AG10803 (cell line): Measurements from ENCODE around the gene IL6R.

Source experiments
- DNase-seq: peaks from one replicate; pipeline ENCODE4 v3.0.0; 2010; ENCODE audit warnings: low read depth
- H3K4me3 ChIP-seq: 2 replicates; pipeline ENCODE4 v1.5.1; 2011; ENCODE audit warnings: mild to moderate bottlenecking, low read length, control low read depth
- CTCF ChIP-seq: conservative IDR thresholded peaks from 2 replicates; pipeline ENCODE4 v1.5.1; 2011; ENCODE audit warnings: mild to moderate bottlenecking, low read length, control low read depth, inconsistent platforms

The IL6R gene

GRCh38 chr1:154416471-154417337 is 11.6 kb downstream of the IL6R start:
- no peak for DNase-seq
- no peak overlapping the region for H3K4me3 ChIP-seq
- TF ChIP-seq CTCF, result no peak

DNA sequence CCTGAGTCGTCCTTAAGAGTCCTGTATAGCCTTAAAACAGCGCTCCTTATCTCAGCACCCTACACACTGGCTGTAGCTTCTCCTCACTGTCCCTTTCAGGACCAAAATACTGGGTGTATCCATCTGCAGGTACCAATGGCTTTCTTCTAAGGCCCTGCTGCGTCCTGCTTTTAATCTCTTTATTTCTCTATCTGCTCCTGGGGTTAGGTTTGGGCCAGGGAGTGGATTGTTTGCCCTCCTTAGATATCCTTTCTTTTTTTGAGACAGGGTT is 12.1 kb downstream of the IL6R start:
- no peak for DNase-seq
- H3K4me3 ChIP-seq, result no peak overlapping the region
- TF ChIP-seq CTCF, result no peak

GRCh38 chr1:154418062-154418921 is 13.1 kb downstream of the IL6R start:
- no peak for DNase-seq
- TF ChIP-seq CTCF, result no peak
- no peak overlapping the region for H3K4me3 ChIP-seq

- no peak for DNase-seq
- no peak for TF ChIP-seq CTCF
- no peak overlapping the region for H3K4me3 ChIP-seq
These were observed 13.9 kb downstream of the IL6R start for GRCh38 chr1:154418923-154419619.

DNA sequence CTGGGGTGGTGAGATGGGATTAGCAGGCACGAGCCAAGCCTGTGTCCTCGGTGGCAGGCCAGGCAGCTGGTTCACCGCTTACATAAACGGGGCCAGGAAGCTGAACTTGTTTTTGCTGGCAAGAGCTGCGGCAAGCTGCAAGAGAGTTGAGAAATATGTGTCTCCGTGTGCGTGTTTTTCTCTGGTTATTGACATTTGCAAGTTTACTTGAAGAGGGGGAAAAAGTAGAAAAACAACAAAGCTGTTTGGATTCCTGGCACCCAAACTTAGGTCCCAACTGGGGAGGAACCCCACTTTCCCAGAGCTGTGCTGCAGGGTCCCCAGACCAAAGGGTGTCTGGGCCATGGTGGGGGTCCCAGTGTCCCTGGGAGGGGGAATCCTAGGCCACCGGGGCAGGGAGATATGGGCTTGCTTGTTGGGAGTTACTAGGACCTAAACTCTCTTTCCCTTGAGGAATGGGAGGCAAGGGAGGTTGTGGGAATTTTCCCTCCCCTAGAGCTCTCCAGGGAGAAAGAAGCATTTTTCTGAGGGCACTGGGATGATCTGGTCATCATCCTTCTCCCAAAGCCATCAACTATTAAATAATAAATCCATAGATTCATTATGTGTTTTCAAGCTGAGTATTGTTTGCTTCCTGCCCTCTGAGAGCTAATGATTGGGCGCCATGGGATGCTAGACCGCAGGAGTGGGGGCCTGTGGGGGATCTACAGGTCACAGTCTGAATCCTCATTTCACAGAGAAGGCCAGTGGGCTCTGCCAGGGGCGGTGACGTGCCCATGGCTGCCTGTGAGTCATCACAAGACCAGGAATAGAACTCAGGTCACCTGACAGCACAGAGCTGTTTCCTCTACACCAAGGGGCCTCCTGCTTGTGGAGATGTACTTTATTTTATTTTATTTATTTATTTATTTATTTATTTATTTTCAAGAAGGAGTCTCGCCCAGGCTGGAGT is 14.8 kb downstream of the IL6R start:
- TF ChIP-seq CTCF, result no peak
- H3K4me3 ChIP-seq, result peak overlapping the region; percentile 36
- peak; percentile 97 for DNase-seq
